Mammary epithelial cell (primary cell): Measurements from ENCODE around the gene TEX30.

Experiments used
- CTCF ChIP-seq, 2 donors: IDR thresholded peaks in 1 of 2; conservative IDR thresholded peaks in 1 of 2; 2 replicates each; pipeline ENCODE4 v1.5.1; 2011 to 2012; ENCODE audit warnings: inconsistent platforms in 2 of 2, low read length in 2 of 2, mild to moderate bottlenecking in 2 of 2, control low read depth in 1 of 2, low read depth in 1 of 2; ENCODE audit not compliant: insufficient read depth in 1 of 2; ENCODE audit errors: extremely low read depth in 1 of 2
- EZH2 ChIP-seq: IDR thresholded peaks from 2 replicates; pipeline ENCODE4 v1.6.1; 2012; ENCODE audit warnings: low read length, inconsistent platforms, borderline replicate concordance

GRCh38 chr13:102769679-102770078 lies 3.9 kb downstream of the TEX30 start:
- TF ChIP-seq CTCF (conservative IDR thresholded peaks at IDR 0.05 in 1 of 2, IDR thresholded peaks at IDR 0.05 in 1 of 2; ENCODE audit: extremely low read depth in 1 of 2, insufficient read depth in 1 of 2, low read depth in 1 of 2, low read length in 2 of 2), result peak in 1 of 2 donors; percentile 3
- TF ChIP-seq EZH2, result no peak
